Esophagus squamous epithelium (tissue), 5 donors: ENCODE results near the gene PRICKLE3. TPM values are rescaled to one million over a fixed set of nuclear protein-coding genes. Genes with fewer than 3 reads are reported as not detected.
A peak's percentile ranks its signal among the peaks of the same experiment; 100 is the strongest.

Experiments
- DNase-seq: peaks from one replicate; lab custom pipeline; 2025; lab: John Stamatoyannopoulos, UW
- H3K27ac ChIP-seq, 4 donors: fragments of 200-600 bp; sonication (generic); one replicate each; pipeline ENCODE4 v1.5.1; 2016 to 2019; ENCODE audit warnings: mild to moderate bottlenecking in 1 of 4
- H3K27me3 ChIP-seq, 4 donors: fragments of 200-600 bp; sonication (generic); 1 replicate in 3 of 4; 2 replicates in 1 of 4; pipeline versions ENCODE4 v1.5.1 to v1.6.0; 2017 to 2021; ENCODE audit warnings: antibody characterized with exemption in 1 of 4
- H3K36me3 ChIP-seq, 3 donors: fragments of 200-600 bp; sonication (generic); one replicate each; pipeline ENCODE4 v1.5.1; 2016 to 2019
- H3K4me1 ChIP-seq, 3 donors: fragments of 200-600 bp; sonication (generic); one replicate each; pipeline ENCODE4 v1.5.1; 2017 to 2019
- H3K4me3 ChIP-seq, 4 donors: fragments of 200-600 bp; sonication (generic); 1 replicate in 3 of 4; 2 replicates in 1 of 4; pipeline ENCODE4 v1.5.1; 2016 to 2019; ENCODE audit warnings: mild to moderate bottlenecking in 2 of 4, moderate library complexity in 1 of 4
- H3K9me3 ChIP-seq, 3 donors: fragments of 200-600 bp; sonication (generic); one replicate each; pipeline ENCODE4 v1.5.1; 2016 to 2019
- CTCF ChIP-seq, 6 experiments: fragments of 450-650 bp in 4 of 6; fragments of 200-600 bp in 2 of 6; sonication (generic) in 2 of 6; IDR thresholded peaks; one replicate each; pipeline ENCODE4 v1.5.1; 2016 to 2019; ENCODE audit warnings: antibody characterized with exemption in 6 of 6, mild to moderate bottlenecking in 4 of 6, moderate library complexity in 4 of 6
- POLR2A ChIP-seq, 4 donors: fragments of 450-650 bp; IDR thresholded peaks; one replicate each; pipeline ENCODE4 v1.6.1; 2017; ENCODE audit warnings: antibody characterized with exemption in 4 of 4, mild to moderate bottlenecking in 4 of 4, moderate library complexity in 3 of 4
- WGBS, 2 donors: methylation state at CpG; one replicate each; pipeline ENCODE4 v1.1.5; 2018; 5-methylcytosine and 5-hydroxymethylcytosine counted together
- intact Hi-C: fragments of 100-400 bp; cut with DNase I; formaldehyde crosslinking; loops from one replicate; pipeline ENCODE4 v1.15.0; 2022
- total RNA-seq, 4 donors: library from RNA; depleted of rRNA; stranded (reverse); fragments of >200 nt; gene quantifications; one replicate each; pipeline ENCODE4 v1.1.0, GENCODE V29; 2016
- donor health status: DM: yes; HTN: yes; CAD: no.

Gene PRICKLE3
- total RNA-seq, 4 donors from 2014 or later = 15.7 to 33.8 (median 19.9) TPM

GRCh38 chrX:49190821-49191573 lies 4.8 kb upstream of the PRICKLE3 start:
- intact Hi-C loops = no loop called here
- TF ChIP-seq POLR2A (IDR thresholded peaks at IDR 0.05) = peak in 3 of 4 donors; percentile 16 to 78 (median 72)
- TF ChIP-seq CTCF (IDR thresholded peaks at IDR 0.05) = no peak
- H3K9me3 ChIP-seq = no peaks in the 10 kb centered on the region
- WGBS, 2 donors = 0 to 50% methylated on average over 28 to 29 of the region's 32 CpGs
- no peaks in the 10 kb centered on the region for H3K36me3 ChIP-seq
- peak overlapping the region; percentile 60 to 71 (median 62) for H3K4me3 ChIP-seq
- no peaks in the 10 kb centered on the region for H3K27me3 ChIP-seq
- peaks cover 0 to 53% (median 5%) of the 10 kb centered on the region in 3 donors for H3K4me1 ChIP-seq
- DNase-seq = peak; percentile 75
- peak overlapping the region; percentile 88 to 94 (median 92) for H3K27ac ChIP-seq

- TF ChIP-seq CTCF (IDR thresholded peaks at IDR 0.05) = no peak
- Histone ChIP-seq H3K27ac (peak overlapping the region; percentile 69 to 91 (median 82)), H3K36me3 (no peaks in the 10 kb centered on the region), H3K4me1 (peaks cover 0 to 62% (median 5%) of the 10 kb centered on the region in 3 donors), H3K9me3 (no peaks in the 10 kb centered on the region), H3K27me3 (no peaks in the 10 kb centered on the region), H3K4me3 (peak overlapping the region in 1 of 4 donors; percentile 60)
- DNase-seq = no peak
- intact Hi-C loops = no loop called here
- whole genome bisulfite sequencing, 2 donors = 42 to 67% methylated on average over 6 of the region's 6 CpGs
Measured at GRCh38 chrX:49189606-49190005, 3.4 kb upstream of the PRICKLE3 start.

GRCh38 chrX:49188468-49189076 lies 2.4 kb upstream of the PRICKLE3 start:
- peak overlapping the region in 3 of 4 donors; percentile 77 to 91 (median 88) for H3K27ac ChIP-seq
- H3K9me3 ChIP-seq = no peaks in the 10 kb centered on the region
- DNase-seq = no peak
- no peak for TF ChIP-seq CTCF (IDR thresholded peaks at IDR 0.05)
- no peak overlapping the region for H3K4me3 ChIP-seq
- WGBS, 2 donors = 55 to 66% methylated on average over 6 to 7 of the region's 8 CpGs
- no peaks in the 10 kb centered on the region for H3K27me3 ChIP-seq
- peaks cover 0 to 73% (median 5%) of the 10 kb centered on the region in 3 donors for H3K4me1 ChIP-seq
- peaks cover 0 to 4% (median 3%) of the 10 kb centered on the region in 3 donors for H3K36me3 ChIP-seq
- intact Hi-C loops = no loop called here

- intact Hi-C loops = no loop called here
- no peak for DNase-seq
- H3K4me3 ChIP-seq = no peak overlapping the region
- H3K36me3 ChIP-seq = peaks cover 0 to 13% (median 6%) of the 10 kb centered on the region in 3 donors
- peak overlapping the region; percentile 85 to 92 (median 89) for H3K27ac ChIP-seq
- TF ChIP-seq POLR2A (IDR thresholded peaks at IDR 0.05) = no peak
- TF ChIP-seq CTCF (IDR thresholded peaks at IDR 0.05) = no peak
- H3K9me3 ChIP-seq = no peaks in the 10 kb centered on the region
- WGBS, 2 donors = 76% methylated on average over 7 of the region's 10 CpGs; no CpG with 5 or more reads in 1 of the 2 donors
- peaks cover 0 to 72% (median 5%) of the 10 kb centered on the region in 3 donors for H3K4me1 ChIP-seq
- H3K27me3 ChIP-seq = no peaks in the 10 kb centered on the region
Measured at GRCh38 chrX:49187526-49187925, 1.4 kb upstream of the PRICKLE3 start.

- Histone ChIP-seq H3K27me3 (no peaks in the 10 kb centered on the region), H3K36me3 (peaks cover 0 to 18% (median 6%) of the 10 kb centered on the region in 3 donors), H3K9me3 (no peaks in the 10 kb centered on the region), H3K4me1 (peaks cover 0 to 67% (median 5%) of the 10 kb centered on the region in 3 donors), H3K27ac (peak overlapping the region; percentile 85 to 92 (median 89)), H3K4me3 (no peak overlapping the region)
- WGBS, 2 donors = 47% methylated on average over 8 of the region's 15 CpGs; no CpG with 5 or more reads in 1 of the 2 donors
- TF ChIP-seq CTCF (IDR thresholded peaks at IDR 0.05) (no peak), POLR2A (IDR thresholded peaks at IDR 0.05) (no peak)
- DNase-seq = no peak
- intact Hi-C loops = no loop called here
Measured at GRCh38 chrX:49187028-49187394, 838 bp upstream of the PRICKLE3 start.
